ENCODE results near the gene LTB4R2.

The LTB4R2 gene

GRCh38 chr14:24299255-24300191, 10.4 kb upstream of the LTB4R2 start, which contains the start of the genes DHRS1 and NOP9:
Gene DHRS1, minus strand, starts transcription at chr14:24299780. Its CDS starts 674 bp downstream, at chr14:24299106.
Gene NOP9, plus strand, starts transcription at chr14:24299850. Its CDS starts 105 bp downstream, at chr14:24299955.
- FAIRE-seq = no peak

- no peak for FAIRE-seq
Measured at GRCh38 chr14:24300326-24300980, 9.5 kb upstream of the LTB4R2 start.

- FAIRE-seq = no peak
Measured at GRCh38 chr14:24304019-24304387, 5.9 kb upstream of the LTB4R2 start.

GRCh38 chr14:24307156-24307574, 2.8 kb upstream of the LTB4R2 start:
- FAIRE-seq = no peak

- FAIRE-seq = no peak
Measured at GRCh38 chr14:24307575-24308341, 2.2 kb upstream of the LTB4R2 start, which contains the start of gene CIDEB. Gene CIDEB, minus strand, starts transcription at chr14:24307977. Its CDS starts 119 bp downstream, at chr14:24307858.

- FAIRE-seq = no peak
Measured at GRCh38 chr14:24308342-24309124, 1.4 kb upstream of the LTB4R2 start.

GRCh38 chr14:24310265-24310645, 315 bp downstream of the LTB4R2 start:
- FAIRE-seq = no peak

- no peak for FAIRE-seq
Measured at GRCh38 chr14:24310646-24311604, 985 bp downstream of the LTB4R2 start, which contains the start of gene LTB4R. Gene LTB4R, plus strand, starts transcription at chr14:24311502. Its CDS starts 4,150 bp downstream, at chr14:24315652.

- FAIRE-seq = no peak
Measured at GRCh38 chr14:24311837-24312615, 2.1 kb downstream of the LTB4R2 start.

GRCh38 chr14:24312736-24313507, 3.0 kb downstream of the LTB4R2 start:
- FAIRE-seq = no peak

- FAIRE-seq = no peak
Measured at GRCh38 chr14:24313913-24314312, 4.0 kb downstream of the LTB4R2 start.

GRCh38 chr14:24314377-24315193, 4.6 kb downstream of the LTB4R2 start:
- FAIRE-seq = no peak

- no peak for FAIRE-seq
Measured at GRCh38 chr14:24315243-24315806, 5.4 kb downstream of the LTB4R2 start.

- no peak for FAIRE-seq
Measured at GRCh38 chr14:24315807-24316596, 6.1 kb downstream of the LTB4R2 start.

GRCh38 chr14:24316597-24316950, 6.6 kb downstream of the LTB4R2 start:
- no peak for FAIRE-seq

GRCh38 chr14:24317141-24317928, 7.4 kb downstream of the LTB4R2 start:
- no peak for FAIRE-seq
